Stimulated activated CD4-positive, alpha-beta T cell treated with anti-CD3 and anti-CD28 coated beads, Interleukin-15, amount 100 ng/mL, for 24 hours (primary cell): ENCODE measurements around the gene ARHGAP26.
"Not testable (repeated sequence)": the region's sequence is repeated elsewhere in the genome, so short reads cannot be mapped to it uniquely, and the experiment has no call there.

Experiments
- DNase-seq: peaks from one replicate; pipeline ENCODE4 v3.0.0-alpha.2; 2020

Gene ARHGAP26

GRCh38 chr5:142911775-142912174, 141.6 kb downstream of the ARHGAP26 start:
- DNase-seq = no peak

GRCh38 chr5:142913728-142914338, 143.7 kb downstream of the ARHGAP26 start:
- no peak for DNase-seq

GRCh38 chr5:142915038-142915437, 144.9 kb downstream of the ARHGAP26 start:
- no peak for DNase-seq

- DNase-seq = peak; percentile 11
These were observed 145.7 kb downstream of the ARHGAP26 start for GRCh38 chr5:142915813-142916424.

GRCh38 chr5:142918959-142919635, 148.9 kb downstream of the ARHGAP26 start:
- no peak for DNase-seq

GRCh38 chr5:142920849-142921612, 150.9 kb downstream of the ARHGAP26 start:
- no peak for DNase-seq

- no peak for DNase-seq
These were observed 152.2 kb downstream of the ARHGAP26 start for GRCh38 chr5:142922223-142922952.

GRCh38 chr5:142924135-142924883, 154.1 kb downstream of the ARHGAP26 start:
- DNase-seq = no peak

- no peak for DNase-seq
These were observed 155.6 kb downstream of the ARHGAP26 start for GRCh38 chr5:142925795-142926194.

GRCh38 chr5:142926549-142926948, 156.4 kb downstream of the ARHGAP26 start:
- DNase-seq = no peak

- DNase-seq = not testable (repeated sequence)
These were observed 158.8 kb downstream of the ARHGAP26 start for GRCh38 chr5:142928999-142929398.

GRCh38 chr5:142929587-142929986, 159.4 kb downstream of the ARHGAP26 start:
- DNase-seq = no peak

GRCh38 chr5:142930395-142931110, 160.4 kb downstream of the ARHGAP26 start:
- DNase-seq = no peak

- DNase-seq = no peak
These were observed 161.9 kb downstream of the ARHGAP26 start for GRCh38 chr5:142931896-142932686.

GRCh38 chr5:142934051-142934762, 164.0 kb downstream of the ARHGAP26 start:
- no peak for DNase-seq

- no peak for DNase-seq
These were observed 164.8 kb downstream of the ARHGAP26 start for GRCh38 chr5:142935014-142935413.

- no peak for DNase-seq
These were observed 167.2 kb downstream of the ARHGAP26 start for GRCh38 chr5:142937374-142937773.

GRCh38 chr5:142938266-142938880, 168.2 kb downstream of the ARHGAP26 start:
- no peak for DNase-seq

- no peak for DNase-seq
These were observed 168.8 kb downstream of the ARHGAP26 start for GRCh38 chr5:142939006-142939405.
